ENCODE measurements around the gene NLRP9. TPM values are rescaled to one million over a fixed set of nuclear protein-coding genes. Genes with fewer than 3 reads are reported as not detected.

NLRP9 gene
- total RNA-seq, 1 donor from 2014 or later = not detected

- intact Hi-C loops (cut with DNase I) = no loop called here
- ATAC-seq (ENCODE audit: poor library complexity) = no peak
- DNase-seq = no peak
These were observed 74.2 kb downstream of the NLRP9 start for GRCh38 chr19:55663846-55664536.

- DNase-seq = no peak
- intact Hi-C loops (cut with DNase I) = no loop called here
- no peak for ATAC-seq (ENCODE audit: poor library complexity)
These were observed 76.4 kb downstream of the NLRP9 start for GRCh38 chr19:55661826-55662225.

- no peak for DNase-seq
- intact Hi-C loops (cut with DNase I) = no loop called here
- no peak for ATAC-seq (ENCODE audit: poor library complexity)
These were observed 77.2 kb downstream of the NLRP9 start for GRCh38 chr19:55660991-55661390.

GRCh38 chr19:55660404-55660803 lies 77.8 kb downstream of the NLRP9 start:
- DNase-seq (no peak), ATAC-seq (ENCODE audit: poor library complexity) (no peak)
- intact Hi-C loops (cut with DNase I) = no loop called here

- intact Hi-C loops (cut with DNase I) = no loop called here
- DNase-seq (no peak), ATAC-seq (ENCODE audit: poor library complexity) (no peak)
These were observed 78.4 kb downstream of the NLRP9 start for GRCh38 chr19:55659822-55660221.

- ATAC-seq (ENCODE audit: poor library complexity) (no peak), DNase-seq (no peak)
- intact Hi-C loops (cut with DNase I) = no loop called here
These were observed 79.2 kb downstream of the NLRP9 start for GRCh38 chr19:55658846-55659459.

Other genes with a start within 250 kb of the NLRP9 start
- gene SSC5D, start 250.0 kb downstream of the NLRP9 start, total RNA-seq = 2.6 TPM
- 15.6 TPM for gene SBK2, start 201.3 kb downstream of the NLRP9 start, total RNA-seq
- 27.4 TPM for gene SBK3, start 192.9 kb downstream of the NLRP9 start, total RNA-seq
- gene ZNF579, start 157.6 kb downstream of the NLRP9 start, total RNA-seq = 13.6 TPM
- gene FIZ1, start 138.9 kb downstream of the NLRP9 start, total RNA-seq = 13.0 TPM
- 17.5 TPM for gene ZNF524, start 138.1 kb downstream of the NLRP9 start, total RNA-seq
- gene ZNF865, start 132.8 kb downstream of the NLRP9 start, total RNA-seq = 17.4 TPM
- 11.7 TPM for gene ZNF784, start 113.8 kb downstream of the NLRP9 start, total RNA-seq
- 11.9 TPM for gene ZNF580, start 97.4 kb downstream of the NLRP9 start, total RNA-seq
- gene ZNF581, start 94.8 kb downstream of the NLRP9 start, total RNA-seq = 7.1 TPM
- 20.5 TPM for gene CCDC106, start 90.2 kb downstream of the NLRP9 start, total RNA-seq
- 75.1 TPM for gene U2AF2, start 83.4 kb downstream of the NLRP9 start, total RNA-seq
- 223 TPM for gene EPN1, start 63.2 kb downstream of the NLRP9 start, total RNA-seq
- not detected for gene RFPL4A, start 20.7 kb upstream of the NLRP9 start, total RNA-seq
- gene RFPL4AL1, start 30.7 kb upstream of the NLRP9 start, total RNA-seq = not detected
- not detected for gene NLRP11, start 93.6 kb upstream of the NLRP9 start, total RNA-seq
- not detected for gene NLRP4, start 98.1 kb upstream of the NLRP9 start, total RNA-seq
- not detected for gene NLRP13, start 193.9 kb upstream of the NLRP9 start, total RNA-seq
- gene NLRP8, start 209.4 kb upstream of the NLRP9 start, total RNA-seq = not detected
- not detected for gene NLRP5, start 248.4 kb upstream of the NLRP9 start, total RNA-seq